Renal pelvis (tissue), 4 donors: Measurements from ENCODE around the gene PPT1. TPM values are rescaled to one million over a fixed set of nuclear protein-coding genes. Genes with fewer than 3 reads are reported as not detected.
A peak's percentile ranks its signal among the peaks of the same experiment; 100 is the strongest.

Source experiments
- DNase-seq: peaks from one replicate; pipeline ENCODE4 v3.0.0-alpha.2; 2013
- polyA plus RNA-seq, 3 donors: library from polyadenylated mRNA; unstranded; fragments of 120-200 nt; gene quantifications; one replicate each; pipeline ENCODE4 v1.2.1, GENCODE V29; 2013; ENCODE audit not compliant: insufficient read length in 3 of 3

Gene PPT1
- polyA plus RNA-seq, 3 donors: 93.0 to 113 (median 98.8) TPM

- DNase-seq: no peak
Measured at GRCh38 chr1:40034869-40035268, 62.2 kb downstream of the PPT1 start.

GRCh38 chr1:40032240-40032891, 64.7 kb downstream of the PPT1 start:
- DNase-seq: peak; percentile 36

GRCh38 chr1:40030528-40031135, 66.4 kb downstream of the PPT1 start:
- DNase-seq: no peak

GRCh38 chr1:40029608-40030007, 67.4 kb downstream of the PPT1 start:
- DNase-seq: no peak

- DNase-seq: no peak
Measured at GRCh38 chr1:40027647-40028046, 69.4 kb downstream of the PPT1 start.

GRCh38 chr1:40024671-40025070, 72.4 kb downstream of the PPT1 start:
- no peak for DNase-seq

GRCh38 chr1:40023379-40023944, 73.6 kb downstream of the PPT1 start:
- no peak for DNase-seq

Other genes with a start within 250 kb of the PPT1 start
- 10 to 100 TPM; 26.0 to 51.9 (median 45.7) TPM for gene TRIT1, start 213.7 kb downstream of the PPT1 start, polyA plus RNA-seq
- gene MYCL, start 195.3 kb downstream of the PPT1 start, polyA plus RNA-seq: 10 to 100 TPM in 1 of 3 donors, 1 to 10 TPM in 2; 8.4 to 10.1 (median 9.0) TPM
- gene MFSD2A, start 142.1 kb downstream of the PPT1 start, polyA plus RNA-seq: 1 to 10 TPM; 1.7 to 2.7 (median 2.5) TPM
- 100 to 1,000 TPM; 170 to 189 (median 184) TPM for gene CAP1, start 56.5 kb downstream of the PPT1 start, polyA plus RNA-seq
- 10 to 100 TPM; 22.2 to 25.5 (median 23.6) TPM for gene RLF, start 64.1 kb upstream of the PPT1 start, polyA plus RNA-seq
- gene TMCO2, start 150.7 kb upstream of the PPT1 start, polyA plus RNA-seq: not detected
- 10 to 100 TPM; 48.5 to 56.5 (median 49.7) TPM for gene ZMPSTE24, start 161.0 kb upstream of the PPT1 start, polyA plus RNA-seq
- gene COL9A2, start 220.0 kb upstream of the PPT1 start, polyA plus RNA-seq: 10 to 100 TPM; 19.4 to 32.6 (median 31.3) TPM